ENCODE data around the gene ARSH. TPM values are rescaled to one million over a fixed set of nuclear protein-coding genes. Genes with fewer than 3 reads are reported as not detected.

ARSH gene
- total RNA-seq, 2 donors from 2014 or later = not detected

GRCh38 chrX:3010532-3010931, 4.2 kb downstream of the ARSH start:
- TF ChIP-seq CTCF (IDR thresholded peaks at IDR 0.05) (no peak), POLR2AphosphoS5 (IDR thresholded peaks at IDR 0.05) (no peak), POLR2A (IDR thresholded peaks at IDR 0.05) (no peak)
- Histone ChIP-seq H3K27me3 (replicated peaks; ENCODE audit: insufficient read depth) (no peaks in the 10 kb centered on the region), H3K4me1 (replicated peaks) (no peaks in the 10 kb centered on the region), H3K9me3 (no peaks in the 10 kb centered on the region), H3K27ac (no peak overlapping the region), H3K36me3 (no peaks in the 10 kb centered on the region), H3K4me3 (no peak overlapping the region)
- no peak for DNase-seq (ENCODE audit: low spot score)
- WGBS = 84% methylated on average over 2 of the region's 2 CpGs
- intact Hi-C loops (cut with DNase I) = no loop called here

- Histone ChIP-seq H3K27me3 (replicated peaks; ENCODE audit: insufficient read depth) (no peaks in the 10 kb centered on the region), H3K4me3 (no peak overlapping the region), H3K9me3 (no peaks in the 10 kb centered on the region), H3K27ac (no peak overlapping the region), H3K36me3 (no peaks in the 10 kb centered on the region), H3K4me1 (replicated peaks) (no peaks in the 10 kb centered on the region)
- no peak for TF ChIP-seq POLR2AphosphoS5 (IDR thresholded peaks at IDR 0.05)
- TF ChIP-seq POLR2A (IDR thresholded peaks at IDR 0.05) = no peak
- TF ChIP-seq CTCF (IDR thresholded peaks at IDR 0.05) = no peak
- no peak for DNase-seq (ENCODE audit: low spot score)
- intact Hi-C loops (cut with DNase I) = no loop called here
These were observed 11.1 kb downstream of the ARSH start for GRCh38 chrX:3017492-3017891.

GRCh38 chrX:3024176-3024575, 17.8 kb downstream of the ARSH start:
- no peak for DNase-seq (ENCODE audit: low spot score)
- Histone ChIP-seq H3K36me3 (no peaks in the 10 kb centered on the region), H3K9me3 (no peaks in the 10 kb centered on the region), H3K27ac (no peak overlapping the region), H3K4me1 (replicated peaks) (no peaks in the 10 kb centered on the region), H3K27me3 (replicated peaks; ENCODE audit: insufficient read depth) (no peaks in the 10 kb centered on the region), H3K4me3 (no peak overlapping the region)
- intact Hi-C loops (cut with DNase I) = no loop called here
- TF ChIP-seq POLR2A (IDR thresholded peaks at IDR 0.05) (no peak), CTCF (IDR thresholded peaks at IDR 0.05) (no peak), POLR2AphosphoS5 (IDR thresholded peaks at IDR 0.05) (no peak)
- WGBS = 54% methylated on average over 8 of the region's 8 CpGs

- H3K36me3 ChIP-seq = no peaks in the 10 kb centered on the region
- no peaks in the 10 kb centered on the region for H3K27me3 ChIP-seq (replicated peaks; ENCODE audit: insufficient read depth)
- H3K9me3 ChIP-seq = no peaks in the 10 kb centered on the region
- H3K4me3 ChIP-seq = no peak overlapping the region
- intact Hi-C loops (cut with DNase I) = no loop called here
- 41% methylated on average over 10 of the region's 10 CpGs for WGBS
- peak; percentile 11 for DNase-seq (ENCODE audit: low spot score)
- TF ChIP-seq POLR2A (IDR thresholded peaks at IDR 0.05) (no peak), CTCF (IDR thresholded peaks at IDR 0.05) (no peak), POLR2AphosphoS5 (IDR thresholded peaks at IDR 0.05) (peak; percentile 74)
- H3K4me1 ChIP-seq (replicated peaks) = no peaks in the 10 kb centered on the region
- H3K27ac ChIP-seq = no peak overlapping the region
These were observed 19.9 kb downstream of the ARSH start for GRCh38 chrX:3026074-3026815.

GRCh38 chrX:3029129-3029528, 22.8 kb downstream of the ARSH start:
- TF ChIP-seq POLR2AphosphoS5 (IDR thresholded peaks at IDR 0.05) = no peak
- TF ChIP-seq CTCF (IDR thresholded peaks at IDR 0.05) = no peak
- no peak for TF ChIP-seq POLR2A (IDR thresholded peaks at IDR 0.05)
- Histone ChIP-seq H3K4me1 (replicated peaks) (no peaks in the 10 kb centered on the region), H3K36me3 (no peaks in the 10 kb centered on the region), H3K9me3 (no peaks in the 10 kb centered on the region), H3K27ac (no peak overlapping the region), H3K27me3 (replicated peaks; ENCODE audit: insufficient read depth) (no peaks in the 10 kb centered on the region), H3K4me3 (no peak overlapping the region)
- no peak for DNase-seq (ENCODE audit: low spot score)
- WGBS = 92% methylated on average over 9 of the region's 13 CpGs
- intact Hi-C loops (cut with DNase I) = no loop called here
